Mucosa of gallbladder (tissue), 1 donor: ENCODE results near the gene TXLNB. TPM values are rescaled to one million over a fixed set of nuclear protein-coding genes. Genes with fewer than 3 reads are reported as not detected.

ENCODE experiments used
- DNase-seq: peaks from one replicate; pipeline ENCODE4 v3.0.0-alpha.2; 2020; ENCODE audit warnings: low spot score
- total RNA-seq: library from RNA; stranded (reverse); gene quantifications from one replicate; pipeline ENCODE4 v1.2.1, GENCODE V29; 2021
- donor health status: DM: no; HTN: no; CAD: no.

The TXLNB gene
- total RNA-seq, 1 donor from 2014 or later: 0.75 TPM

GRCh38 chr6:139271056-139271455 is 20.7 kb downstream of the TXLNB start:
- DNase-seq: no peak

GRCh38 chr6:139270249-139270648 is 21.5 kb downstream of the TXLNB start:
- no peak for DNase-seq

GRCh38 chr6:139265512-139266190 is 26.1 kb downstream of the TXLNB start:
- DNase-seq: no peak

DNA sequence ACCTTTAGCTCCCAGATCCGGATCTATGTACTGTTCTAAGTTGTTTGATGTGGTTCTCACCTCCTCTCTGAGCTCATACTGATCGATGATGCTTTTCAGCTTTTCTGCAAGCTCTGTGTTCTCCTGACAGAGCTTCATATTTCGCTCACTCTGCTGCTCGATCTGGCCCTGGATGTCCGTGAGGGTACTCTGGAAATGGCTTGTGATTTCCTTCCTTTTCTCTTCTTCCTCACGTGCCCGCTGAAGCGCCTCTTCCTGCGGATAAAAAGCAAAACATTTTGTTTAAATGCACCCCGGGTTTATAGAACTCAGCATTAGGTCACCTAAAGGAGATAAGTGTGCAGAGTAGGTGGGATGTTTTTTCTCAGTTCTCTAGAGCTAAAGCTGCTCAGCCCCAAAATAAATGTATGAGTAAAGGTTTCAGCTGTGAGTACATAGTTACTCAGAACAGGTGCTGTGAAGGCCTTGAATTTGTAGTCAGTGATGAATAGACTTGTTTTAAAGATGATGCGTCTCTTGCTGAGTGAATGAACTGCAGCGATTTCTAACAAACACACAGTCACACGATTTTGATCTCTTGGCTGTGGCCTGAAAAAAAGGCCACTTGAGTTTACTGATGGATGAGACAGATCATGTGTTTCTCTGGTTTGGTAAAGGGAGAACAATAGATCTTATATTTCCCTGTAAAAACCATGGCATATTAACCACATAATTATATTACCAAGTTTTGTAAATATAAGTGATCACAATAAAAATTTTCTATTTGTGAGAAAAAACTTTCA is 29.1 kb downstream of the TXLNB start:
- no peak for DNase-seq

GRCh38 chr6:139257821-139258398 is 33.9 kb downstream of the TXLNB start:
- DNase-seq: no peak

DNA sequence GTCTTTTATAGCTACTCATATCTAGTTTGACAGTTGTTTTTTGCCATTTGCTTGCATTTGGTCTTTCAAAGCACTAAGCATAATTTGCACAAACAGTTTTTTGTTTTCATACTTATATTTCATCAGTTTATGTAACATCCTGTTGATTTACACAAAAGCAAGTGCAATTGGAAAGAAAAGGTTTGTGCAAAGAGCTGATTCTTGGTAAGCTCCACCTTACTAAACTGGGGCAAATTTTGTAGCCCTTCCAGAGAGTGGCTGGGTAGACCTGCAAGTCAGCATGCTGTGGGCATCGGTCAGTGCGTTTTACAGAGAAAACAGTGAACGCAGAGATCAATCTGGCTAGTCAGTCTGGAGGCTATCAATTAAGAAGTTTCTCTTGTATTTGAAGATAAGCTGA is 34.5 kb downstream of the TXLNB start:
- no peak for DNase-seq

DNA sequence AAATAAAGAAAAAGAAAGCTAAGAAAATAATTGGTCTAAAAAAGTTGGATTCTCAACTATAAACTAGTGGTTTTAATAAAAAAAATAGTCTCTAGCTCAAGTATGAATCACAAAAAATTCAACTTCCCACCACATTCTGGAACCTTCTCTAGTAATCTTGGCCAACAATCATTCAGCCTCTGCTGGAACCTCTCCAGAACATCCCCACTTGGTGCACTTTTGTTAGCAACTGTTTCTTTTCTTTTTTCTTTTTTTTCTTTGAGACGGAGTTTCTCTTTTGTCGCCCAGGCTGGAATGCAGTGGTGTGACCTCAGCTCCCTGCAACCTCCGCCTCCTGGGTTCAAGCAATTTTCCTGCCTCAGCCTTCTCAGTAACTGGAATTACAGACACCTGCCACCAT is 35.7 kb downstream of the TXLNB start:
- peak; percentile 37 for DNase-seq

GRCh38 chr6:139254196-139254595 is 37.6 kb downstream of the TXLNB start:
- no peak for DNase-seq

GRCh38 chr6:139253656-139254055 is 38.1 kb downstream of the TXLNB start:
- DNase-seq: no peak

DNA sequence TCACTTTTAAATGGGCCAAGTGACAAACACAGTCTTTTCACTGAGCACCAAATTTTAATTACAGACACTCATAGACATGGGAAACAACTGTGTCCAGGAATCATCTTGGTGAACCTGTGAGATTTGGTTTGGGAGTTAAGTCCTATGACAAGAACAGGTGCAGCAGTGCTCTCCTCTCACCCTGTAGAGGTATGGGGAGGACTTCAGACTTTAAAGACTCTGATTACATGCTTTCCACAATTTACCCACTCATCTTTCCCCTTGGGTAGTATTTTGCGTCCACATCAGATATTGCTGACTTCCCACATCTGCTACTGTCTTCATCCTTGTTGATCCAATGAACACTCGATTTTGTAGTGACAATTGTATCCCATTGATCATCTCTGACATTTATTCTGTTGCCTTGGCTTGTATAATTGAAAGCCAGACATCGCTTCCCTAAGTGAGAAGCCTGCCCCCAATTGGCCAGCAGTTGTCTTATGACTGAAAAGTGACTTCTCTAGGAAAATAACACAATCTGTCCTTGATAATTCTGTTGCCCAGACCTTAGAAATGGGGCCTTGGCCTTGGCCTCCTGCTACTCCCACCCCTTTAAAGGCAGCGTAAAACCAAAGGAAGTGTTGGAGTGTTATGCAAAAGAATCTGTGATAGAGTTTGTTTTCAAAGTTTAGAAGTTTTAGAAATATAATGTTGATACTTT is 40.0 kb downstream of the TXLNB start:
- no peak for DNase-seq

GRCh38 chr6:139251045-139251690 is 40.6 kb downstream of the TXLNB start:
- DNase-seq: no peak

GRCh38 chr6:139250296-139251044 is 41.3 kb downstream of the TXLNB start:
- DNase-seq: peak; percentile 34

DNA sequence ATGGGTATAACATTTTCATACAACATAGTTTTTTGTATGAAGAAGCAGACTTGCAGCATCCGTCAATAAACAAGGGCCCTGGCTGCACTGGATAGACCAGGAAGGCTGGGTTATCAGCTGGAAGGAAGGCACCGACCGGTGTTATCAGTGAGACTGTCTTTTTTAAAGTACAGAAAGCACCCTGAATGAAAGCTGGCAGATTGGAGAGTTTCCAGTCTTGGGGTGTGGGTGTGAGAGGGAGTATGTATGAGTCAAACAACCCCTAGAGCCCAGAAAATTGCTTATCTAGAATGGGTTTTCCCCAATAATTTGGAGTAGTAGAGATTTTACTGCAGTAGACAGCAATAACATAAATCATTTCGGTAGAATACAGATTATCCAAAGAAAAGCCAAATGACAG is 42.4 kb downstream of the TXLNB start:
- no peak for DNase-seq

DNA sequence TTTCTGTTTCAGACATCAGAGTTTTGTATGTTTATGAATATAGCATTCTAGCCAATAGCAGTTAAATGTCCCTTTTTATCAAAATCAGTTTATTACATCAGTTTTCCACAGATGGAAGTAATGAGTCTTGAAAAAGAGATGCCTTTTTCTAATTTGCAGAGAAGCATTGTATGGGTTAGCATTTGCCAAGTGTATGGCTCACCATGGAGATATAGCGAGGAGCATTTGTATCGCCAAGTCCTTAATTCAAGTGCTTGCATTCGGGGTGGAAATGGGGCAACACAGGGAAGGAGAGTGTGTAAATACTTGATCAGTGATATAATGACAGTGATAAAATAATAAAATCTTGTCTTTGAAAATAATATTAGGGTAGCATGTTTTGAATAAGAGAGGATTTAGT is 42.9 kb downstream of the TXLNB start:
- DNase-seq: no peak

DNA sequence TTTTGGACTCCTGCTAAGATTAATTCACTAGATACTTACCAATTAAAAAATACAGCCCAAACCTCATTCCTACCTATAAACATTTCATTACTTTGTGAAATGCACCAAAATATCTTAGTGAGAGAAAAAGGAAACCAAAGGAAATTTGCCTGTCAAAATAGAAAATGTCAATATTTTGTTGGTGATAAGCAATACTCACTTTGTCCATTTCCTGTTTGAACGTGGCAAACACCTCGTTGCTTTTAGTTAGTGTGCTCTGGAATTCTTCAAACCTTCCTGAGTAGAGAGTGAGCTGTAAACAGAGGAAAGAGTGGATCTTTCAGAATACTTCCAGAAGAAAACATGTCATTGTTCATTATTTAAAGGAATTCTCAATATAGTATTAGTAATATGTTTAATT is 44.2 kb downstream of the TXLNB start:
- no peak for DNase-seq

GRCh38 chr6:139243536-139243935 is 48.3 kb downstream of the TXLNB start:
- DNase-seq: no peak

DNA sequence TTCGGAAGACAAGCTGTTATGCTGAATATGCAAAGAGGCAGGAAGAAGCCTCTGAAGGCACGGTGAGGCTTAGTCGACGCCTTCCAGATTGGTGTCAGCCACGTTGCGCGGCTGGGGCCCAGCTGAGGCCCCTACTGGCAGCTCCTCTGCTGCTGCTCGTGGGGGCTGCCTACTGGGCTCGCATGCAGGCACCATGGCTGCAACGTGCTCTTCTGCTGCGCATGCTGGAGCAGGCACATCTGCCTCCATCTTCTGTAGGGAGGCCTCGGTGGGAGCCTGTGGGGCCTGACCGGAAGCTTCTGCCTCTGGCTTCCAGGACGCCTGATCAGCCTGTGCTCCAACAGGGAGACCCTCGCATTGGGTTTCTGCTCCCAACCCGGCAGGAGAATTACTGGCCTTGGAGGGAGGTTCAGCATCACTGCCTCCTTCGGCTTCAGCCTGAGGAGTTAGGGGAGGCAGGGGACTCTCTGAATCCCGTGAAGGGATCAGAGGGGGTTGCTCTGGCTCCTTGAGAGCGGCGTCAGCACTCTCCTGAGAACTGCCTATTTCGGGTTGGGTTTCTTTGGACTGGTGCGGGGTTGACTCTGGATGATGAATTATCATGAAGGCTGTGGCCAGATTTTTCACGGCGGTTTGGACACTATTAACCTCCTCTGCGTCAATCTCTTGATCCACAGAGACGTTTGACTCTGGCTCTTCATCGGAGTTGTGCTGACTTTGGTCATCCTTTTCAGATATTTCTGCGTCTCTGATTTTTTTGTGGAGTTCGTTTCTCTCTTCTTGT is 49.1 kb downstream of the TXLNB start:
- no peak for DNase-seq

DNA sequence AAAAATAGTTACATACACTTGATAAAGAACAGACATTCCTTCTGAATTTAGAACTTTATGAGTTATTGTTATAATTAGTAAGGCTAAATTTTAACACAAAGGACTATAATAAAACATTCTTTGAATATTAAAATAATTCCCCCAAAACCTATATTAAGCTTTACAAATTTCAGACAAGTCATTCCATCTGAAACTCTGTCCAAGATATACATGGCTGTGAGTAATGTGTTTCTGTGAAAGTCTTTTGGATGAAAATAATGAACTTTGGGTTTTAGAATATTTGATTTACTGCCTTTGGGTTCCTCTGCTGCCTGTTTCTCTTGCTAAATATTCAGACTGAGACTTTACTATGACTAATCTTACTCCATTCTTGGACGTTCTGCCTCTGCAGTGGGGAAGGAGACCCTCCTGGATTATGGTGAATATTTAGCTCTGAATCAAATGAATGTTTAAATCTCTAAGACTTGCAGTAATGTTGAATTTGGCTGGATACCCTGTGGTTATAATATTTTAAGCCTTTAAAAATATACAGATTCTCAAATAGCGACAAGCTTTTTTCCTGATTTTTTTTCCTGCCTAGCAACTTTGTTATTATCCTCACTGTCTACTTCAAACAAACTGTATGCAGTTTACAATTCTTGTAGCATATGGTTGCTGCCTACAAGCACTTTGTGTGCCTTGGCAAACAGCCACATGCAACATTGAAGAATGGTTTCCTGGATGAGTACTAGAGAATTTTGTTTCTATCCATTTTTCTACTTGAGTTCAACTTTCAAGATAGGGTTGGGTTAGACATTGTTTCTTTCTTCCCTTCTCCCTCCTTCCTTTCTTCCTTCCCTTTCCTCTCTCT is 51.4 kb downstream of the TXLNB start:
- DNase-seq: no peak

- DNase-seq: no peak
Measured at GRCh38 chr6:139239064-139239463, 52.7 kb downstream of the TXLNB start.
